GM23248 (cell line): ENCODE results near the gene RBM15.

Experiments used
- EZH2 ChIP-seq: fragments of 200-600 bp; sonication (generic); IDR thresholded peaks from 2 replicates; pipeline ENCODE4 v1.6.1; 2018; ENCODE audit warnings: antibody characterized with exemption, mild to moderate bottlenecking; ENCODE audit not compliant: insufficient read depth, poor library complexity, severe bottlenecking
- EZH2phosphoT487 ChIP-seq: fragments of 200-600 bp; sonication (generic); IDR thresholded peaks from 2 replicates; pipeline ENCODE4 v1.6.1; 2018; ENCODE audit warnings: antibody characterized with exemption, moderate library complexity, mild to moderate bottlenecking, low read depth; ENCODE audit not compliant: insufficient read depth

DNA sequence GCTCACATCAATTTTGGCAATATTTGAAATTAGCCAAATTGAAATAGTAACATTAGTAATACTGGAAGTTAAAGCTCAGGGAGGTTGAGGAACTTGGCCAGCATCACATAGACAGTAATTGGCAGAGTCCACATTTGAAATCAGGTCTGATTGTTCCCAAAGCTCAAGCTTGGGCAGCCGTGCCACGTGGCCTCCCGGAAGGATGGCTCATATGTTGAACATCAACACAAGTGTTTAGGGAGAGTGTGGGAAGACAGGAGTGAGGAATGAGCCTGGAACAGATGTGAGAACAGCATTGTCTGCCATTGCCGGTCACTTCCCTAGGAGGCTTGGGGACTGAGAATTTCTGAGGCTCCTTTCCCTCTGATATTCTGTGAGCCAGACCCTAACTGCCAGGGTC lies 40.2 kb upstream of the RBM15 start:
- TF ChIP-seq EZH2 (no peak), EZH2phosphoT487 (no peak)
